ENCODE measurements around the gene RNLS. TPM values are rescaled to one million over a fixed set of nuclear protein-coding genes. Genes with fewer than 3 reads are reported as not detected.

Gene RNLS
- total RNA-seq, 1 donor from 2014 or later = 6.0 TPM

DNA sequence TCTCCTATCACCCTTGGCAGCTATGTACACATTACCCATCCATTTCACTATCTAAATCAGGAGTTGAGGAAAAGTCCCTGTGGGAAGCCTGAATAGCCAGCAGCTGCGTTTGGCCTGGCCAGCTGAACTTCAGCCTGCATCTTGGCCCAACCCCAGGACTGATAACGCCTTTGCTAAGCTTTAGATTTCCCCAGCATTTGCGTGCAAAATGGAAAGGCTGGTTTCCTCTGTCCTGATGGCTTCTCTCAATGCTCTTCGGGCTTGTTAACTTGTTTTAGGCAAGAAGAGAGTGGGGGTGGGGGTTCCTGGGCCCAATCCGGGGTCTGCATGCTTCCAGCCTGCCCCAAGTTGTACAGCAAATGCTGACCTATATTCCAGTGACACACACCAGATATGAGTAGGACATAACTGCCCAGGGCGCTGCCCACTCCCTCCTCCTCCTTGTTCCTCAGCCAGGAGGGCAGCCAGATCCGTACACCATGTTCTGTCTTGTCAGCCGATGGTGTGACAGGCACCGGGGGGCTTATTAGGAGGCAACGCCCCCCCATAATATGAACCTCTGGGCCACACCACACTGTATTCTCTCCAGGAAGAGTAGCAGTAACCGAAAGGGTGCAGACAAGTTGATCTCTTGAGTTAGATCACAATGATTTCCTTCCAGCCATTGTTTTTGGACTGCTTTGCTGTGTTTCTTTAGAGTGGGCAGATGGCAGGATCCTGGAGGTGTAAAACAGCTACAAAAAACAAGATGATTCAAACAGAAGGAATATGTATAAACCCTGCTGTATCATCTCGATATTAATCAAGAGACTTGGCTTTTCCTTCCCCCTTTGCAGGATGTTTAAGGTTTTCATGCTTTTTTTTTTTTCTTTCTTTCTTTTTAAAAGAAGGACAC, 339.0 kb downstream of the RNLS start:
- Mint-ChIP-seq H3K4me3 (ENCODE audit: unreplicated experiment) (no peak overlapping the region), H3K9me3 (ENCODE audit: unreplicated experiment) (no peaks in the 10 kb centered on the region), H3K27me3 (ENCODE audit: unreplicated experiment) (no peaks in the 10 kb centered on the region), H3K4me1 (ENCODE audit: unreplicated experiment) (peaks cover 38% of the 10 kb centered on the region), H3K27ac (ENCODE audit: unreplicated experiment) (peak overlapping the region; percentile 70), H3K36me3 (ENCODE audit: low read depth, unreplicated experiment) (no peaks in the 10 kb centered on the region)
- DNase-seq (ENCODE audit: low spot score) = peak; percentile 5
- TF ChIP-seq, protein P1, sequence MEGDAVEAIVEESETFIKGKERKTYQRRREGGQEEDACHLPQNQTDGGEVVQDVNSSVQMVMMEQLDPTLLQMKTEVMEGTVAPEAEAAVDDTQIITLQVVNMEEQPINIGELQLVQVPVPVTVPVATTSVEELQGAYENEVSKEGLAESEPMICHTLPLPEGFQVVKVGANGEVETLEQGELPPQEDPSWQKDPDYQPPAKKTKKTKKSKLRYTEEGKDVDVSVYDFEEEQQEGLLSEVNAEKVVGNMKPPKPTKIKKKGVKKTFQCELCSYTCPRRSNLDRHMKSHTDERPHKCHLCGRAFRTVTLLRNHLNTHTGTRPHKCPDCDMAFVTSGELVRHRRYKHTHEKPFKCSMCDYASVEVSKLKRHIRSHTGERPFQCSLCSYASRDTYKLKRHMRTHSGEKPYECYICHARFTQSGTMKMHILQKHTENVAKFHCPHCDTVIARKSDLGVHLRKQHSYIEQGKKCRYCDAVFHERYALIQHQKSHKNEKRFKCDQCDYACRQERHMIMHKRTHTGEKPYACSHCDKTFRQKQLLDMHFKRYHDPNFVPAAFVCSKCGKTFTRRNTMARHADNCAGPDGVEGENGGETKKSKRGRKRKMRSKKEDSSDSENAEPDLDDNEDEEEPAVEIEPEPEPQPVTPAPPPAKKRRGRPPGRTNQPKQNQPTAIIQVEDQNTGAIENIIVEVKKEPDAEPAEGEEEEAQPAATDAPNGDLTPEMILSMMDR (IDR thresholded peaks at IDR 0.05; ENCODE audit: unreplicated experiment) = no peak

DNA sequence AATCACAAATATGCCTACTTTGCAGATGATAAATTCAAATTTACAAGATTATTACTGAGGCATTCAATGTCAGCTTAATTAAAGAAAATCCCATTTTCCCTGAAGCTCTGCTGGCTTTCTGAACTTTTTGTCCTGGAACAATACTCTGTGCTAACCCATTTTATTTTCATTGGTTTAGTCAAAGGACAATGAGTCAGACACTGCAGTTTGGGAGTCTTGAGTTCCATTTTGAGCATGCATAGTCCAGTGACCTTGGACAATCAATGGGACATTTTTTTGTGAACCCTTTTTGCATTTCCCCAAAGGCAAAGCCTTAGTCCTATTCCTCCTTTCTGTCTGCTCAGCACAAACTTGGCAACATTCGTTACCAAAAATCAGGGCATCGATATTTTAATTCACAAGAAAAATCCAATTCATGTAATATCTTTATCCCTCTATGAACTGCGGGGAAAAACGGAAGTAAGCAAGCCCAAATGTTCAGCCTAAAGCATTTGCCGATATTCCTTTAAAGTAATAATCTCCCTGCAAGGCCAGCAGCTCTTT, 339.8 kb downstream of the RNLS start:
- no peaks in the 10 kb centered on the region for H3K36me3 Mint-ChIP-seq (ENCODE audit: low read depth, unreplicated experiment)
- peak overlapping the region; percentile 70 for H3K27ac Mint-ChIP-seq (ENCODE audit: unreplicated experiment)
- peaks cover 44% of the 10 kb centered on the region for H3K4me1 Mint-ChIP-seq (ENCODE audit: unreplicated experiment)
- no peak overlapping the region for H3K4me3 Mint-ChIP-seq (ENCODE audit: unreplicated experiment)
- no peak for DNase-seq (ENCODE audit: low spot score)
- TF ChIP-seq, protein P1 (IDR thresholded peaks at IDR 0.05; ENCODE audit: unreplicated experiment) = no peak
- no peaks in the 10 kb centered on the region for H3K9me3 Mint-ChIP-seq (ENCODE audit: unreplicated experiment)
- no peaks in the 10 kb centered on the region for H3K27me3 Mint-ChIP-seq (ENCODE audit: unreplicated experiment)

DNA sequence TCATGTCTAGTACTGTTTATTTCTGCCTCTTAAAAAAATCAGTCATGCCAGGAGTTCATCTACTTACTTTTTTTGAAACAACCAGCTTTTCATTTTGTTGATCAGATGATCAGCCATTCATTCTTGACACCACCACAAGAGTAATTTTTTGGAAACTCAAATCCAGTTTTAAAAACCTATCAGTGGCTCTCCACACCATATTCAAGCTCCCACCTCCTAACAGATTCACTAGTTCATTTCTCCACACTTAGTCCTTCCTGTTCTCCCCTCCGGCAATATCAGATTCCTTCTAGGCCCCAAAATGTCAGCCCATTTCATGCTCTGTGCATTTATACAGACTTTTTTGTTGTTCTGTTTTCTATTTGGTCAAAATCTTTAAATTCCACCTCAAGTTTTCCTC, 341.6 kb downstream of the RNLS start:
- no peak for DNase-seq (ENCODE audit: low spot score)
- Mint-ChIP-seq H3K27me3 (ENCODE audit: unreplicated experiment) (no peaks in the 10 kb centered on the region), H3K4me3 (ENCODE audit: unreplicated experiment) (no peak overlapping the region), H3K9me3 (ENCODE audit: unreplicated experiment) (no peaks in the 10 kb centered on the region), H3K36me3 (ENCODE audit: low read depth, unreplicated experiment) (no peaks in the 10 kb centered on the region), H3K4me1 (ENCODE audit: unreplicated experiment) (peaks cover 39% of the 10 kb centered on the region), H3K27ac (ENCODE audit: unreplicated experiment) (no peak overlapping the region)
- TF ChIP-seq, protein P1 (IDR thresholded peaks at IDR 0.05; ENCODE audit: unreplicated experiment) = no peak

DNA sequence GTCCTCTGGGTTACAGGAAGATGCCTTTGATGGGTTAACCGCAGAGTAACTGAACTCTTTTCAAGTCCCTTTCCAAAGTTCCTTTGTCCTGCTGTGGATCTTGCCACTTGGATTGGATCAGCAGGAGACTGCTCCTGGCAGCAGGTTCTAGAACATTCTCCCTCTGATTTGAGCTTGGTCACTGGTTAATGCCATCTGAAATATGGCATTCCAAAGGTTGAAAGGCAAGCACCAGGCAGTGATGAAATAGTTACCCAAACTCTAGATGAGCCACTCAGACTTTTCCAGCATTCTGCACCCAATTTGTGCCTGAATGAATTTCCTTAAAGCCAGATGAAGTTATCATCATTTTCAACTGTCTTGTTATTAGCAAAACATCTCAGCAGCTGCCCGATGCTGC, 343.9 kb downstream of the RNLS start:
- H3K27me3 Mint-ChIP-seq (ENCODE audit: unreplicated experiment) = peaks cover 2% of the 10 kb centered on the region
- H3K4me1 Mint-ChIP-seq (ENCODE audit: unreplicated experiment) = peaks cover 27% of the 10 kb centered on the region
- no peak for DNase-seq (ENCODE audit: low spot score)
- no peaks in the 10 kb centered on the region for H3K36me3 Mint-ChIP-seq (ENCODE audit: low read depth, unreplicated experiment)
- TF ChIP-seq, protein P1 (IDR thresholded peaks at IDR 0.05; ENCODE audit: unreplicated experiment) = no peak
- H3K9me3 Mint-ChIP-seq (ENCODE audit: unreplicated experiment) = no peaks in the 10 kb centered on the region
- H3K27ac Mint-ChIP-seq (ENCODE audit: unreplicated experiment) = no peak overlapping the region
- no peak overlapping the region for H3K4me3 Mint-ChIP-seq (ENCODE audit: unreplicated experiment)

DNA sequence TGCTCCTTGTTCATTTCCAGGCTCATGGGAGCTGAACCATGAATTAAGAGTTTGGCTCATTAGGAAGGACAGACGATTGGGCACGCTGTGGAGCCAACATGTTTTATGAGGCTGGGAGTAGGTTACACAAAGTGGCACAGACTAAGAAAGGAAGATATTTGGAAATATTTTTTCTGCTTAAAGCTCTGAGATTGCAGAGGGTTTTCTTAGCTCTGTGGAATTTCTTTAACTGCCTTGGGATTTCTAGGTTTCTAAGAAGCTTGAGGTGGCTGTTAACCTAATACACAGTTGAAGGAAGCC, 344.6 kb downstream of the RNLS start:
- DNase-seq (ENCODE audit: low spot score) = no peak
- no peaks in the 10 kb centered on the region for H3K36me3 Mint-ChIP-seq (ENCODE audit: low read depth, unreplicated experiment)
- no peak overlapping the region for H3K4me3 Mint-ChIP-seq (ENCODE audit: unreplicated experiment)
- TF ChIP-seq, protein P1 (IDR thresholded peaks at IDR 0.05; ENCODE audit: unreplicated experiment) = no peak
- H3K27ac Mint-ChIP-seq (ENCODE audit: unreplicated experiment) = no peak overlapping the region
- H3K4me1 Mint-ChIP-seq (ENCODE audit: unreplicated experiment) = peaks cover 26% of the 10 kb centered on the region
- peaks cover 2% of the 10 kb centered on the region for H3K27me3 Mint-ChIP-seq (ENCODE audit: unreplicated experiment)
- no peaks in the 10 kb centered on the region for H3K9me3 Mint-ChIP-seq (ENCODE audit: unreplicated experiment)

All from endothelial cell (in vitro differentiated cells).